NCI-H187 (cell line): ENCODE data around the gene OR51V1.
"Not testable (repeated sequence)": the region's sequence is repeated elsewhere in the genome, so short reads cannot be mapped to it uniquely, and the experiment has no call there.

Experiments
- DNase-seq, 2 experiments: peaks; one replicate each; lab custom pipeline; 2025; lab: John Stamatoyannopoulos, UW

Gene OR51V1, protein sequence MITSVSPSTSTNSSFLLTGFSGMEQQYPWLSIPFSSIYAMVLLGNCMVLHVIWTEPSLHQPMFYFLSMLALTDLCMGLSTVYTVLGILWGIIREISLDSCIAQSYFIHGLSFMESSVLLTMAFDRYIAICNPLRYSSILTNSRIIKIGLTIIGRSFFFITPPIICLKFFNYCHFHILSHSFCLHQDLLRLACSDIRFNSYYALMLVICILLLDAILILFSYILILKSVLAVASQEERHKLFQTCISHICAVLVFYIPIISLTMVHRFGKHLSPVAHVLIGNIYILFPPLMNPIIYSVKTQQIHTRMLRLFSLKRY

DNA sequence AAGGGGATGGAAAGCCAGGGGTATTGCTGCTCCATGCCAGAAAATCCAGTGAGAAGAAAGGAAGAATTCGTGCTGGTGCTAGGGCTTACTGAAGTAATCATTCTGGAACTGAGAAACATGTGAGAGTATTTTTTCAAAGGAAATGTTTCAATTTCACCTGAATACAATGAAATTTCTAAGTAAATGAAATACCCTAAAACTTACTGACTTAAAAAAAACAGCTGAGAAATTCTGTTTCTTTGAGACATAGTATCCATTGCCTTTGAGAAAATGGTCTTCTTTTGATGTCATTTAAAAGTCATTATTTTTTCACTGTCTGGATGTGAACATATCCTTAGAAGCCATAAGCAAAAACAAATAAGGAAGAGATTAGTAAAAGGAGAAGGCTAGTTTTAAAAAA lies at the start of gene OR51V1:
Gene OR51V1, minus strand, starts transcription at position 101 of the 400 bp plus-strand sequence. Its CDS starts 0 bp downstream, at position 101.
- DNase-seq = no peak

DNA sequence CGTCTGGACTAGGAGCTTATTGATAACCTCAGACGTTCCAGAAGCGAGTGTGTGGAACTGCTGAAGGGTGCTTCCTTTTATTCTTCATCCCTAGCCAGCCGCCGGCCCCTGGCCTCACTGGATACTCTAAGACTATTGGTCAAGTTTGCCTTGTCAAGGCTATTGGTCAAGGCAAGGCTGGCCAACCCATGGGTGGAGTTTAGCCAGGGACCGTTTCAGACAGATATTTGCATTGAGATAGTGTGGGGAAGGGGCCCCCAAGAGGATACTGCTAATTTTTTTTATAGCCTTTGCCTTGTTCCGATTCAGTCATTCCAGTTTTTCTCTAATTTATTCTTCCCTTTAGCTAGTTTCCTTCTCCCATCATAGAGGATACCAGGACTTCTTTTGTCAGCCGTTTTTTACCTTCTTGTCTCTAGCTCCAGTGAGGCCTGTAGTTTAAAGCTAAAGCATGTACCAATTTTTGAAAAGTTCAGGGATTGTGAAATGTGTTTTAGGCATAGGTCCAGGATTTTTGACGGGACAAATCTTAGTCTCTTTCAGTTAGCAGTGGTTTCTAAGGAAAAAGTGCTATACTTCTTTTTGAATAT lies 49.4 kb upstream of the OR51V1 start, which contains the start of gene HBG1:
Gene HBG1, minus strand, starts transcription at position 51 of the 590 bp plus-strand sequence. CDS start 53 bp downstream, outside the sequence.
- not testable (repeated sequence) for DNase-seq

DNA sequence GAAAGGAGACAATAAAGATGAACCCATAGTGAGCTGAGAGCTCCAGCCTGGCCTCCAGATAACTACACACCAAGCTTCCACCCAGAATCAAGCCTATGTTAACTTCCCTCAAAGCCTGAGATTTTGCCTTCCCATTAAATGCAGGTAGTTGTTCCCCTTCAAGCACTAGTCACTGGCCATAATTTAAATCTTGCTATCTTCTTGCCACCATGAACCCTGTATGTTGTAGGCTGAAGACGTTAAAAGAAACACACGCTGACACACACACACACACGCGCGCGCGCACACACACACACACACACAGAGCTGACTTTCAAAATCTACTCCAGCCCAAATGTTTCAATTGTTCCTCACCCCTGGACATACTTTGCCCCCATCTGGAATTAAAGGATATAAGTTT lies 48.0 kb upstream of the OR51V1 start:
- not testable (repeated sequence) for DNase-seq

DNA sequence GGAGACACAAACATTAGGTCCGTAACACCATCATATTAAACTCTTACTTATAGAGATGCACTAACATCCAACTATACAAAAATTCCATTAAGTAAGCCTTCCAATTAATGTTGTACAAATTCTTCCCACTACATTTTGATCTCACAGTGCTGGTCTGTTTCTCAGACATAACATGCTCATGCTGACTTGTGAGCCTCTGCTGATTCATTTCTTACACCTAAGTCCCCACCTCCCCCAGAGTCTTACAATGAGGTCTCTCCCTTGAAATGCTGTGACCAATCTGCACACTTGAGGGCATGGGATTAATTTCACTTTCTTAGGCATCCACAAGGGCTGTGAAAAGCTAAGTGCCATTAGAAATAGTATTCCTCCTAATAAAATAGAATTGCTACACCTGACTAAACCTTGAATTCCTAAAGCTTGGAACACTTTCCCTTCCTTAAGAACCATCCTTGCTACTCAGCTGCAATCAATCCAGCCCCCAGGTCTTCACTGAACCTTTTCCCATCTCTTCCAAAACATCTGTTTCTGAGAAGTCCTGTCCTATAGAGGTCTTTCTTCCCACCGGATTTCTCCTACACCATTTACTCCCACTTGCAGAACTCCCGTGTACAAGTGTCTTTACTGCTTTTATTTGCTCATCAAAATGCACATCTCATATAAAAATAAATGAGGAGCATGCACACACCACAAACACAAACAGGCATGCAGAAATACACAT lies 47.1 kb upstream of the OR51V1 start:
- no peak for DNase-seq

DNA sequence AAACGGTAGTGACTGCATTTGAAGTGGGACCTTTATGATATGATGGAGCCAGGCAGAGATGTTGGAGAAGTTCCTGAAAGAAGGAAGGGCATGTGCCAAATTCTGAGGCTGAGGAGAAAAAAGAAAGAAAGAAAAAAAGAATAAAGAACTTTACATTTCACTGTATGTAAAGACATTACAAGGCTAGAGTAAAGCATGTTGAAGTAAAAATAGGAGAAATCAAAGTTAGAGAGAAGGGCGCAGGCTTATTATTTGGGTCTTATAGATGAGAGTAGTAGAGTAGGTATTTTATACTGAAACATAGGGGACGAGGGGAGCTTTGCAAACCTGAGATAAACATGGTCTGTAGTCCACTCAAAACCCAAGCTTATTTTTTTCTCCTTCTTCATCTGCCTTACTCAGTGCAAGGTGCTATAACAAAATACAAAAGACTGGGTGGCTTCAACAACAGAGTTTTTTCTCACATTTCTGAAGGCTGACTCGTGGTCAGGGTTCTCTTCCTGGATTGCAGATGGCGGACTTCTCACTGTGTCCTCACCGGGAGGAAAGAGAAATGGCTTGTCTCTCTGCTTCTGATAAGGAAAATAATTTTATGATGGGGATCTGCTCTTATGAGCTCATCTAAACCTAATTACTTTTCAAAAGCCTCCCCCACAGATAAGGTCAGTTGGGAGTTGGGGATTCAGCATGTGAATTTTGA lies 46.4 kb upstream of the OR51V1 start:
- no peak for DNase-seq

DNA sequence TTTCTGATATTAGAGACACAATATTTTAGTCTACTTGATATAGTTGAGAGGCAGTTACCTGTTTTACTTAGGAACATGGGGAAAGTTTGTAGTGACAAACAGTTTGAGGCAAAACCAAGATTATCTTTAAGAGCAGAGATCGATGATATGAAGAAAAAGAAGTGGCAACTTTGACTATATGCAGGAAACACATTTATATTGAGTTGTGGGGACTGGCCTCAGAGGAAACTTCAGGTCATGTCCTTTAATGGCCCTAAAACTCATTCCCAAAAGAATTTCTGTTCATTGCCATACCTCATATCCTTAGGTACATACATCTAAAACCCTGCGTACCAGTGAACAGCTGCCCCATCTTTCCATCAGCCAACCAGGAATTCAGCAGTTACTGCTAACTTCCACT lies 44.7 kb upstream of the OR51V1 start:
- no peak for DNase-seq

DNA sequence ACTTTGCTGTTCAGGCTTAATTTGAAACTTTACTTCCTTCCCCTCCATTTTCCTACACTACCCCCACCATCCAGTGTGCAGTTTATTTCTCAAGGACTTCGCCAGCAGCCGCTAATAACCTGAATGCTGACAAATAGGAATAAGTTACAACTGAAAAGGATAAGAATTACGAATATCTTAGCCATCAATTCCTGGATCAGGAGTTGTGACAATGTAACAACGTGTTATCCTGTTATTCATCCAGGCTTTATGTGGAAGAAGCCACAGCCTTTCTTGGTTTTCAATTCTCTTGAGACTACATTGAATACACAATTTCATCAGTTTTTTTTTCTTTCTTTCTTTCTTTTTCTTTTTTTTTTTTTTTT lies 43.3 kb upstream of the OR51V1 start:
- no peak for DNase-seq

DNA sequence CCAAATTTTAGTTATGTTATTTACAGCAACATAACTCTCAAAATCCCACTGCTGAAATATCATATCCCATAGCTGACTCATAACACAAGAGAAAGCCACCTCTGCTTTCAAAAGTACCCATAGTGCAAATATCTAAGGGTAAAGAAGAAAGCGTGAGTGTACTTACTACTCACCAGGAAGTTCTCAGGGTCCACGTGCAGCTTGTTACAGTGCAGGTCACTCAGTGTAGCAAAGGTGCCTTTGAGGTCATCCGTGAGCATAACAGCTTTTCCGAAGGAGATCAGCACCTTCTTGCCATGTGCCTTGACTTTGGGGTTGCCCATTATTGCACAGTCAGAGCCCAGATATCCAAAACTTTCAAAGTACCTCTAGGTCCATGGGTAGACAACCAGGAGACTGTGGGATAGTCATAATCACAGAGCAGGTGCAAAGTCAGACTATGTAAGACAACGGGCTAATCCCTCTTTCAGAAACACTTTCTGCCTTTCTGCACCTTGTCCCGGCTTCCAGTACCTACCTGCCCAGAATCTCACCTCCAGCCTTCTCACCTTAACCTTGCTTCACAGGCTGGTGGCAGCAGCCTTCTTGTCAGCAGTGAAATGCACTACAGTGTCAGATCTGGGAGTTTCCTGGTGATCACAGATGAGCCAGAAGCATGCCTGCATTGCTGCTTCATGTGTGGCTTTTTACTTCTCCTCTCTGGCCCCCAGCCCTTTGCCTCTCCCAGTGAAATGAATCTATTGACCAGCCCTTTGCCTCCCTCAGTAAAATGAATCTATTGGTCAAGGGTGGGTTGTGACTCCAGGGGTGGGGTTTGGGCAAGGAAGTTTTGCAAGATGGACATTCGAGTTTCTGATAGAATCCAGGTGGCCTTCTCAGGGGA lies 42.7 kb upstream of the OR51V1 start:
- no peak for DNase-seq

DNA sequence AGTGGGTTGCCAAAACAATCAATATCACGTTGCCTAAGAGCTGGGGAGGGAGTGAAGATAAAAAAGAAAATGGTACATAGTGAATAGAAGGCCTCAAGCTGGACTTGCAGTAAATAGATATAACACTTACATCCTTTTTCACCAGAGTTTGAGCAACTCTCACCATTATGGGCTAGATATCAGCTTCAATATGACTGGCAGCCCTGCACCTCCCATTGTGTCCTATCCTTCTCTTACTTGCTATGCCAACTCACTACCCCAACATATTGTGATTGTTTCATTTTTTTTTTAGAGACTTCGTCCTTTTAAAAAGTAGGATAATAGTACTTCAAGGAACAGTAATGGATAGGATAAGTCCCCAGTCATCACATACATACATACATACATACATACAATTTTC lies 41.7 kb upstream of the OR51V1 start:
- DNase-seq = no peak

DNA sequence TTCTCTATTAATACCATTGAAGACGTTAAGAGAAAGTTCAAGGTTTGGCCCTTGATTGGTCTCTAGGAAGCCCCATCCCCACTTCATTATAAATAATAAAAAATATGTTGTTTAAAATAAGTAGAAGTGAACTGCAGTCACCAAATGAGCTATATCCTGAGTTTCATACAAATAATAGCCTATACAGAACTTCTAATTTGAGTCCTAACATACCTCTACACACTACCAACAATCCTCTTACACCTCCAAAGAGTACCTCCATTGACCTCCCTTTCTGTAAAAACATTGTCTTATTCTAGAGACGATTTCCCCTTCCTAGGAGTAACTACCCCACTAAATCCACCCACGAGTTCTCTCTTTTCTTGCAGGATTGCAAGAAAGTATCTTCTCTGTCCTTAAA lies 41.0 kb upstream of the OR51V1 start:
- DNase-seq = no peak

DNA sequence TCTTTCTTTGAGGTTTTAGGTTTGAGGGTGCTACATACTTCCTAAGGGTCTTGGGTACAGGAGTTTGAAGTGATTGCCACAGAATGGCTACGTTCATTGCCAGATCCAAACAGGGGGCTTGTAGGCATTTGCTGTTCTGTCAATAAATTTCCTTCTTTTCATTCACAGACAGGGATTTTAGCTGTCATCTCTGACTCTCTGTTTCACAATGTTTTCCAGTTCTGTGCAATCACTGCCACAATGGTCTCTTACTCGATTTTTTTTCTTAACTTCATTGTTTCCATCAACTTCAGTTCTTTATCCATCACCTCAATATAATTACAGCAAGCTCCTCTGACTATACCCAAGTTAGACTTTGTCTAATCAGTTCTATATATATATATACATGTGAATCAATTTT lies 40.0 kb upstream of the OR51V1 start:
- no peak for DNase-seq

DNA sequence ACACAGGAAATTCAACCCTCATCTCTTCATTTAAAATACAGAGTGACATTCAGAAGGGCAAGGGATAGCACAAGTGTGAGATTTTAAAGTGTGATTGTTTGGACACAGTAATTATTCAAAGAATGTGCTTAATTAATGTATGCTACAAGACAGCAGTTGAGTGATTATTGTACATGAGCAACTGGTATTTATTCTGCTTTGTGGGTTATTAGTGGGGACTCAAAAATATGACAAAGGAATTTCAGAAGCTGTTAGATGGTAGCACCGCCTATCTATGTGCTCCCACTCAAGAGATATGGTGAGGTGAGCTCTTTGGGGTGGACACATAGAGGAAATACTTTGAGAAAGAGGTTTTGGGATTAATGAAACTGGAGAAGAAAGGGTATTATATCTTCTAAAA lies 39.6 kb upstream of the OR51V1 start:
- DNase-seq = no peak

DNA sequence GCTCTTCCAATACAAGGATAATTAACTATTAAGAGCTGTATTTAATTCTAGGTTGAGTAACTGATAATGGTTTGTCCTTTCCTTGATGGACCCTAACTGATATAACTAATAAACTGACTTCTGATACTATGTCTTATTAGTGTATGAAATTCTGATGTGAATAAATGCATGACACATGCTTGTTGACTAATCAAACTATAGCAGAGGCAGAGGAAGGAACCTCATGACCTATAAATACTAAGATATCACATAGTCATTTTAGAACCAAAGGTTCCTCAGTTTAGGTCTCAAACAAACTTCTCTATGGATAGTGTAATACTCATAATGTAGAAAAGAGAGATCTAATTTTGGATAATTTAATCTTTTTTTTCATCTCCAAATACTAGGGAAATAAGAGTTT lies 38.6 kb upstream of the OR51V1 start:
- DNase-seq = no peak

DNA sequence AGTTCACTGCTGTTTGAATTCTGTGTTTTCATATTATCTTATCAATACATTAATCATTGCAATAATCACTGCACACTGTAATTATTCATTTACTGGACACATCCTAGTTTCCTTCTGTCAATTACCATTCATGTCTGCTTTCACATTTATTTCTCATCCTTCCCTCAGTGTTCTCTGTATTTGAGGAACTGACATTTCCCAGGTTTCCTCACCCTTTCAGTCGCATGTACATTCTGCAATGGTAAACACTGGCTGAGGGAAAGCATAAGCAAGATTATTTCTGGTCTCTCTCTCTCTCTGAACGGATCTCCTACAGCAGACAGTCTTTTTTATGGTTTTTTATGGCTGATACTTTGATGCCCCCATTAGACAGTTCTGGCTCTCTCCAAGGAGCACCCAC lies 38.0 kb upstream of the OR51V1 start:
- DNase-seq = no peak

DNA sequence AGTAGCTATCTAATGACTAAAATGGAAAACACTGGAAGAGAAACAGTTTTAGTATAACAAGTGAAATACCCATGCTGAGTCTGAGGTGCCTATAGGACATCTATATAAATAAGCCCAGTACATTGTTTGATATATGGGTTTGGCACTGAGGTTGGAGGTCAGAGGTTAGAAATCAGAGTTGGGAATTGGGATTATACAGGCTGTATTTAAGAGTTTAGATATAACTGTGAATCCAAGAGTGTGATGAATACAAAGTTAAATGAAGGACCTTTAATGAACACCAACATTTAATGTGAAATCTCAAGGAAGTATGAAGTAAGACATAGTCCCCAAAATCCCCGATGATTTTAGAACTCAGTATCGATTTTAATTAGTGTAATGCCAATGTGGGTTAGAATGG lies 36.9 kb upstream of the OR51V1 start:
- no peak for DNase-seq

DNA sequence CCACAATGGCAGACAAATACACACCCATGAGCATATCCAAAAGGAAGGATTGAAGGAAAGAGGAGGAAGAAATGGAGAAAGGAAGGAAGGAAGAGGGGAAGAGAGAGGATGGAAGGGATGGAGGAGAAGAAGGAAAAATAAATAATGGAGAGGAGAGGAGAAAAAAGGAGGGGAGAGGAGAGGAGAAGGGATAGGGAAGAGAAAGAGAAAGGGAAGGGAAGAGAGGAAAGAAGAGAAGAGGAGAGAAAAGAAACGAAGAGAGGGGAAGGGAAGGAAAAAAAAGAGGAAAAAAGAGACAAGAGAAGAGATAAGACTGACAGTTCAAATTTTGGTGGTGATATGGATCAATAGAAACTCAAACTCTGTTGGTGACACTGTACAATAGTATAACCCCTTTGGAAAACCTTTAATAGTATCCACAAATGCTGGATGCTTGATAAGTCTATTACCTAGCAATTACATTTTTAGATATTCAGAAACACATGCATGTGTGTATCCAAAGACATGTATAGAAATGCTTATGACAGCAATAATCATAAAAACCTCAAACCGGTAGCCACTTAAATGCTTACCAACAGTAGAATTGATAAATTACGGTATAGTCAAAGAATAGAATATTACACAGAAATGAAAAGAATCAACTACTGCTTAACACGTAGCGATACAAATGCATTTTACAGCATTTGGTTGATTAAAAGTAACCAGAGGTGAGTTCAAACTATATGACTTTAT lies 35.0 kb upstream of the OR51V1 start:
- no peak for DNase-seq

DNA sequence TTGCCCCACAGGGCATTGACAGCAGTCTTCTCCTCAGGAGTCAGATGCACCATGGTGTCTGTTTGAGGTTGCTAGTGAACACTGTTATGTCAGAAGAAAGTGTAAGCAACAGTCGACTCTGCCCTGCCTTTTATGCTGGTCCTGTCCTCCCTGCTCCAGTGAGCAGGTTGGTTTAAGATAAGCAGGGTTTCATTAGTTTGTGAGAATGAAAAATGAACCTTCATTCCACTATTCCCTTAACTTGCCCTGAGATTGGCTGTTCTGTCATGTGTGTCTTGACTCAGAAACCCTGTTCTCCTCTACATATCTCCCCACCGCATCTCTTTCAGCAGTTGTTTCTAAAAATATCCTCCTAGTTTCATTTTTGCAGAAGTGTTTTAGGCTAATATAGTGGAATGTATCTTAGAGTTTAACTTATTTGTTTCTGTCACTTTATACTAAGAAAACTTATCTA lies 33.9 kb upstream of the OR51V1 start, which contains the start of gene HBD:
Gene HBD, minus strand, starts transcription at position 103 of the 454 bp plus-strand sequence. Its CDS starts 50 bp downstream, at position 53.
- DNase-seq = no peak

DNA sequence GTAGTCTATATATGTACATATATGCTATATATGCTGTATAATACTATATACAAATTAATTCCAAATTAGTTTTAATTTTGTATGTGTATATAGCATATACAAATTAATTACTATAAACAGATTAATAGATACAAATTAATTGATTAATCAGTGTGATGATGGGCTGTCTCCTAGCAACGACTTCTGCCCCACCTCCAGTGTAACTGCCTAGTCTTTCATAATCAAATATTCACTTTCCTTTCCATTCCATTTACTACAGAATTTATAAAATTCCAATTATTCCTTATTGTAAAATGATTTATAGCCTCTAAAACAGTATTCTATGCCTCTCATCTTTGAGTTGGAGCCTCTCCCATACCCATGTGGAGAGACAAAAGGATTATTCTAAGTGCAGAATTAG lies 32.8 kb upstream of the OR51V1 start:
- DNase-seq = no peak

DNA sequence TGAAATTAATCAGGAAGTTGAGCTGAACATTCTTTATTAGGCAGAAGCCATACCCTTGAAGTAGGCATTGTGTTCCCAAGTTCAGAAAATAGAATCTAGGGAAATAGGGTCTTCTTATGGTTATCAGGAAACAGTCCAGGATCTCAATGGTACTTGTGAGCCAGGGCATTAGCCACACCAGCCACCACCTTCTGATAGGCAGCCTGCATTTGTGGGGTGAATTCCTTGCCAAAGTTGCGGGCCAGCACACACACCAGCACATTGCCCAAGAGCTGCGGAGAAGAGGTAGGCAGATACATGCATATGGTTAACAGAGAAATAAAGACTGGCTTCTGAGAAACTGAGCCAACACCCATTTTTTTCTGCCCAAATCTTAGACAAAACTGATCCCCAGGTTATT lies 32.3 kb upstream of the OR51V1 start:
- no peak for DNase-seq

DNA sequence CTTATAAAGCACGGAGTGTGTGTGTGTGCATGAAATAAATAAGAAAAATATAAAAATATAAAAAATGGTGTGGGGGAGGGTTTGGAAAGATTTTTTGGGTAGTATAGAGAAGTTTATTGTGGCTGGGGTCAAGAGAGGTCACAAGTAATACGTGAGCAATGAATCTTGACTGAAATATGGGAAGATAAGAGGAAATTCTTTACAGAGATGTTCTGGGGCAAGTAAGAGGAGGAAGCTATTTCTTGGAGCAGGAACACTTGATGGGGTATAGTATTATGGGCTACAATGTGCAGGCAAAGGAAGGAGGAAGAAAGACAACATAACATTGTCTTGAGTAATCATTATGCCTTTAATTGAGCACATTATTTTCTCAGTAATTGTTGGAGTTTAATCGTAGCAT lies 31.7 kb upstream of the OR51V1 start:
- DNase-seq = no peak

DNA sequence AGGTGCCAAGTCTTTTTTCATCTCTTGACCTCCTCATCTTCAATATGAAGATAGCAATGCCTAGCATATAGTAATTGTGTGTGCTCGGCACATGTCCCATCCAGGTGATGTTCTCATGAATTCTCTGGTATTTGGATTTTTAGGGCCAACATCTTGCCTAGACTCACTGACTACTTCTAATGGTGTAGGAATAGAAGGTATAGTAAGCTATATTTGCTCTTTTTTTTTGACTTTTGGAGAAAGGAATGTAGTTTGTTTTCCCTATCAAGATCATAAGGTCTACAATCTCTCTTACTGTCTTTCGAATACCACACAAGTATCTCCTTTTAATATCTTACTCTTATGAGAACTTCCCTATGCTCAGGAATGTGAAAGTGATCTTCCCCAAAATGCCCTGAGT lies 30.6 kb upstream of the OR51V1 start:
- DNase-seq = no peak
